Body of pancreas (tissue), 4 donors: ENCODE results near the gene KDR. TPM values are rescaled to one million over a fixed set of nuclear protein-coding genes. Genes with fewer than 3 reads are reported as not detected.

Source experiments
- ATAC-seq: fragments of 150-250 bp; one replicate; pipeline ENCODE4 v1.9.1; 2016
- DNase-seq, 4 donors: peaks; one replicate each; pipeline ENCODE4 v3.0.0-alpha.2; 2019
- H3K27ac ChIP-seq, 4 donors: fragments of 200-600 bp; sonication (generic); 1 replicate in 3 of 4; 2 replicates in 1 of 4; pipeline versions ENCODE4 v1.5.1 to v1.6.1; 2016 to 2019; ENCODE audit warnings: mild to moderate bottlenecking in 1 of 4, mixed read lengths in 1 of 4, moderate library complexity in 1 of 4
- H3K27me3 ChIP-seq, 2 donors: fragments of 200-600 bp; sonication (generic); one replicate each; pipeline ENCODE4 v1.6.0; 2016; ENCODE audit warnings: mild to moderate bottlenecking in 1 of 2
- H3K36me3 ChIP-seq, 2 donors: fragments of 200-600 bp; sonication (generic); replicated peaks in 1 of 2; 2 replicates each; pipeline ENCODE4 v1.5.1; 2016; ENCODE audit warnings: low read depth in 2 of 2; ENCODE audit not compliant: insufficient read depth in 1 of 2
- H3K4me1 ChIP-seq: fragments of 200-600 bp; sonication (generic); one replicate; pipeline ENCODE4 v1.6.0; 2016
- H3K4me3 ChIP-seq, 2 donors: fragments of 200-600 bp; sonication (generic); 1 replicate in 1 of 2; 2 replicates in 1 of 2; pipeline ENCODE4 v1.5.1; 2016 to 2019
- H3K9me3 ChIP-seq, 3 donors: fragments of 200-600 bp; sonication (generic); 1 replicate in 2 of 3; 2 replicates in 1 of 3; pipeline ENCODE4 v1.5.1; 2016
- POLR2A ChIP-seq, 3 donors: fragments of 450-650 bp; IDR thresholded peaks; one replicate each; pipeline ENCODE4 v1.6.1; 2016; ENCODE audit warnings: antibody characterized with exemption in 3 of 3, mild to moderate bottlenecking in 2 of 3
- WGBS, 2 donors: methylation state at CpG; one replicate each; pipeline ENCODE4 v1.1.5; 2017; 5-methylcytosine and 5-hydroxymethylcytosine counted together
- intact Hi-C: fragments of 100-400 bp; cut with DNase I; formaldehyde crosslinking; loops from one replicate; pipeline ENCODE4 v1.15.1; 2023
- total RNA-seq, 2 donors: library from RNA; depleted of rRNA; stranded (reverse); fragments of >200 nt; gene quantifications; one replicate each; pipeline ENCODE4 v1.1.0, GENCODE V29; 2016
- TF ChIP-seq, protein P1 (sequence below), 7 experiments: fragments of 450-650 bp in 4 of 7; fragments of 200-600 bp in 3 of 7; sonication (generic) in 3 of 7; IDR thresholded peaks; one replicate each; pipeline ENCODE4 v1.5.1; 2016 to 2019; ENCODE audit warnings: antibody characterized with exemption in 7 of 7

KDR gene
- total RNA-seq, 2 donors from 2014 or later: 12.9 to 14.5 TPM

DNA sequence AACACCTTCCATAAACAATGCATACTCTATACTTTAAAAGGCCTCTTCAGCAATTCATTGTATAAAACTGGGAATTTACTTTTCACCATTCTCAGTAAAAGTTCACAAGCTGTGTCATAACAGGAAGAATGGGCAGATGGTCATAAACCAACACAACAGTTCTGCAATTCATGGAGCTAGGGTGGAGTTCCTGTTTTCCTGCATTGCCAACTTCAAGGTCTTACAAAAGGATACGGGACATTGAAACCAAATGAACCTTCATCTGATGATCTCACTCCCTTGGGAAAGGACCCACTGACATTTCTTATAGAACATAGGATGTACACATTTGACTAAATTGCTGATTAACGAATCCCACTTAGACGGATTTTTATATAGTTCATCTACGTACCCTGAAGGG, 4.1 kb downstream of the KDR start:
- Histone ChIP-seq H3K27ac (no peak overlapping the region), H3K4me1 (peaks cover 10% of the 10 kb centered on the region), H3K9me3 (no peaks in the 10 kb centered on the region), H3K4me3 (no peak overlapping the region), H3K36me3 (no peaks in the 10 kb centered on the region), H3K27me3 (peaks cover 0 to 10% of the 10 kb centered on the region in 2 donors)
- DNase-seq (no peak), ATAC-seq (no peak)
- TF ChIP-seq, protein P1, sequence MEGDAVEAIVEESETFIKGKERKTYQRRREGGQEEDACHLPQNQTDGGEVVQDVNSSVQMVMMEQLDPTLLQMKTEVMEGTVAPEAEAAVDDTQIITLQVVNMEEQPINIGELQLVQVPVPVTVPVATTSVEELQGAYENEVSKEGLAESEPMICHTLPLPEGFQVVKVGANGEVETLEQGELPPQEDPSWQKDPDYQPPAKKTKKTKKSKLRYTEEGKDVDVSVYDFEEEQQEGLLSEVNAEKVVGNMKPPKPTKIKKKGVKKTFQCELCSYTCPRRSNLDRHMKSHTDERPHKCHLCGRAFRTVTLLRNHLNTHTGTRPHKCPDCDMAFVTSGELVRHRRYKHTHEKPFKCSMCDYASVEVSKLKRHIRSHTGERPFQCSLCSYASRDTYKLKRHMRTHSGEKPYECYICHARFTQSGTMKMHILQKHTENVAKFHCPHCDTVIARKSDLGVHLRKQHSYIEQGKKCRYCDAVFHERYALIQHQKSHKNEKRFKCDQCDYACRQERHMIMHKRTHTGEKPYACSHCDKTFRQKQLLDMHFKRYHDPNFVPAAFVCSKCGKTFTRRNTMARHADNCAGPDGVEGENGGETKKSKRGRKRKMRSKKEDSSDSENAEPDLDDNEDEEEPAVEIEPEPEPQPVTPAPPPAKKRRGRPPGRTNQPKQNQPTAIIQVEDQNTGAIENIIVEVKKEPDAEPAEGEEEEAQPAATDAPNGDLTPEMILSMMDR (IDR thresholded peaks at IDR 0.05): no peak
- no peak for TF ChIP-seq POLR2A (IDR thresholded peaks at IDR 0.05)
- intact Hi-C loops: no loop called here
- 56 to 59% methylated on average over 4 of the region's 4 CpGs for WGBS, 2 donors

- intact Hi-C loops: no loop called here
- no peaks in the 10 kb centered on the region for H3K27me3 ChIP-seq
- no peak for TF ChIP-seq POLR2A (IDR thresholded peaks at IDR 0.05)
- TF ChIP-seq, protein P1 (IDR thresholded peaks at IDR 0.05): no peak
- no peaks in the 10 kb centered on the region for H3K9me3 ChIP-seq
- H3K36me3 ChIP-seq: no peaks in the 10 kb centered on the region
- no peak overlapping the region for H3K27ac ChIP-seq
- no peak overlapping the region for H3K4me3 ChIP-seq
- 63 to 67% methylated on average over 6 of the region's 6 CpGs for WGBS, 2 donors
- ATAC-seq (no peak), DNase-seq (no peak)
- H3K4me1 ChIP-seq: no peaks in the 10 kb centered on the region
Measured at GRCh38 chr4:55118397-55118796, 7.0 kb downstream of the KDR start.

DNA sequence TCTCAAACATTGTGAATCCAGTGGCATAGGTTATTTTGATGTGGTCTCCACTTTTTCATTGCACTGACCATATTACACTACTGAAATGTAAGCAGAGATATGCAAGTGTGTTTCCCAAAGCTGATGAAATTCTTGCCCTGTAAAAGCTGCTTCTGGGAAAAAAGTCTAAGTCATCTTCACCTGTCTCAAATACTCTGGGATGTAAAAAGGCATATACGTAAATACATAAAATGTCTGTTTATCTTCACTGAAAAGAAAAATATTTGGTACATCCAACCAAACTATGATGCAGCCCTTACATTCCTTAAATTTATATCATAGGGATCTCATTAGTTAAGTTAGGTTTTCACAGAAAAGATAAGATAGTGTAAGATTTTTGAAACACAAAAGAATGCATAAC, 7.9 kb downstream of the KDR start:
- Histone ChIP-seq H3K9me3 (no peaks in the 10 kb centered on the region), H3K27me3 (no peaks in the 10 kb centered on the region), H3K4me1 (no peaks in the 10 kb centered on the region), H3K27ac (no peak overlapping the region), H3K4me3 (no peak overlapping the region), H3K36me3 (no peaks in the 10 kb centered on the region)
- WGBS, 2 donors: 74 to 90% methylated on average over 1 of the region's 1 CpG
- intact Hi-C loops: no loop called here
- TF ChIP-seq POLR2A (IDR thresholded peaks at IDR 0.05): no peak
- TF ChIP-seq, protein P1 (IDR thresholded peaks at IDR 0.05): no peak
- ATAC-seq (no peak), DNase-seq (no peak)

- Histone ChIP-seq H3K27me3 (no peaks in the 10 kb centered on the region), H3K4me3 (no peak overlapping the region), H3K36me3 (no peaks in the 10 kb centered on the region), H3K9me3 (no peaks in the 10 kb centered on the region), H3K27ac (no peak overlapping the region), H3K4me1 (no peaks in the 10 kb centered on the region)
- TF ChIP-seq, protein P1 (IDR thresholded peaks at IDR 0.05): no peak
- TF ChIP-seq POLR2A (IDR thresholded peaks at IDR 0.05): no peak
- no peak for DNase-seq
- intact Hi-C loops: no loop called here
- no peak for ATAC-seq
- WGBS, 2 donors: 38% methylated on average over 1 of the region's 1 CpG
Measured at GRCh38 chr4:55116450-55116849, 8.9 kb downstream of the KDR start.

DNA sequence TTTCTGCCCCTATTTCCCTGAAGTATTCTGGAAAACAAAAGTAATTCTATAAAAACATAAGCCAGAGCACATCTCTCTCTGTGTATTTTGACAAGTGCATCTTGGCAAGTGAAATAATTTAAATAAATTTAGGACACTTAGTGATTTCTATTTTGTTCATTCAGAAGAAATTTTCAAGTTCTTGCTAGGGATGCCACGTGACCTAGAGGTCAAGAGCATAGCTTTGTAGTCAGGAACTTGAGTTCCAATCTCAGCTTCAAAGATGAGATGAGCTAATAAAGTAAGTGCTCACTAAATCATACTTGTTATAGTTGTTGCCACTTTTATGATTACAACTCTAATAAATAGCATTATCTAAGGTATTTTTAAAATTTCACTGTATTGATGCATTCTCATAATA, 13.8 kb downstream of the KDR start:
- intact Hi-C loops: no loop called here
- no peak for ATAC-seq
- no peak for TF ChIP-seq POLR2A (IDR thresholded peaks at IDR 0.05)
- TF ChIP-seq, protein P1 (IDR thresholded peaks at IDR 0.05): no peak

More for the DNA sequence above, 13.8 kb downstream of the KDR start:
- H3K4me3 ChIP-seq: no peak overlapping the region
- H3K4me1 ChIP-seq: no peaks in the 10 kb centered on the region
- WGBS, 2 donors: 27 to 48% methylated on average over 1 of the region's 1 CpG
- H3K9me3 ChIP-seq: no peaks in the 10 kb centered on the region
- no peaks in the 10 kb centered on the region for H3K36me3 ChIP-seq
- no peak for DNase-seq
- H3K27me3 ChIP-seq: no peaks in the 10 kb centered on the region
- no peak overlapping the region for H3K27ac ChIP-seq
